Cortex of kidney (tissue), 1 donor: ENCODE data around the gene CLTRN.
"Not testable (repeated sequence)": the region's sequence is repeated elsewhere in the genome, so short reads cannot be mapped to it uniquely, and the experiment has no call there.

Experiments
- DNase-seq: peaks from one replicate; lab custom pipeline; 2025; lab: John Stamatoyannopoulos, UW

The CLTRN gene

DNA sequence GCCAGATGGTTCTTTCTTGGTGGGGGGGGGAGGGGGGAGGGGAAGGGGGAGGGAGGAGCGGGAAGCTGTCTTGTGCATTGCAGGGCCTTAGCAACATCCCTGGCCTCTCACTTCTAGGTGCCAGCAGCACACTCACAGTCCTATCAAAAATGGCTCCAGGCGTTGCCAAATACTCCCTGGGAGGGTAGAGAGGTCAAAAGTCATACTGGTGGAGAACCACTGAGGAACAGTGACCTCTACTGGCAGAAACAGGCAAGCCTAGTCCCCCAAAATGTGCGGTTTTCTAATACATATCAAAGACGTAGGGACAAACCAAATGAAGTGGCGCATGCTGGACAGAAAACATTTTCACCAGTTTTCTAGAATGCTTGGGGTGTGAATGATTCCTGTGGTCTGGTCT lies 17.1 kb downstream of the CLTRN start:
- DNase-seq = not testable (repeated sequence)

DNA sequence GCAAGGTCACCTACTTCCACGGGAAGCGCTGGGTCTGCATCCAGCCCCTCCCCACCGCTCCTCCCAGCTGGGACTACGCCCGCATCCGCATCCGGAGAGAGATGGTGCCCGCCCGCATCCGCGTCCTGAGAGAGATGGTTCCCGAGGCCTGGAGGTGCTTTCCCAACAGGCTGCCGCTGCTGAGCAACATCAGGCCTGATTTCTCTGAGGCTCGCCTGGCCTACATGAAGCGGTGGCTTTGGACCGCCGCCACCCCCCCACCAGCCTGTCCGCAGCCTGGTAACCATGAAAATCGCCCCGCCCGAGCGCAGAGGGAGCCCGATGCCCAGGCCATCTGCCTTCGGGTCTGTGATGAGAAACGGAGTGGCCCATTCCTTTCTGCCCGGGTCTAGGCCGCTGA lies 18.1 kb downstream of the CLTRN start:
- no peak for DNase-seq

- no peak for DNase-seq
These were observed 18.6 kb downstream of the CLTRN start for GRCh38 chrX:15646031-15646430.

- DNase-seq = no peak
These were observed 19.3 kb downstream of the CLTRN start for GRCh38 chrX:15645266-15645665.

DNA sequence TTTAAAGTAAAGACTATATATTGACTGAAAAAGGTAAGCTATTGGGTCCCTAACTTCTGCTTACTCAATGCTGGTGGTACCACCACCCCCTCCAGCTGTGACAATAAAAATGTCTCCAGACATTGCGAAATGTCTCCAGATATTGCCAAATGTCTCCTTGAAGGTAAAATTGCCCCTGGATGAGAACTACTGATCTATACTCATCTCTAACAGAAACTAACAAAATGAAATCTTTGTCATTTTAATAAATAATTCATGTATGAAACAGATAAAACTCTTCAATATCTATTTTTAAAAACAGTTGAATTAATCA lies 20.1 kb downstream of the CLTRN start:
- DNase-seq = no peak

DNA sequence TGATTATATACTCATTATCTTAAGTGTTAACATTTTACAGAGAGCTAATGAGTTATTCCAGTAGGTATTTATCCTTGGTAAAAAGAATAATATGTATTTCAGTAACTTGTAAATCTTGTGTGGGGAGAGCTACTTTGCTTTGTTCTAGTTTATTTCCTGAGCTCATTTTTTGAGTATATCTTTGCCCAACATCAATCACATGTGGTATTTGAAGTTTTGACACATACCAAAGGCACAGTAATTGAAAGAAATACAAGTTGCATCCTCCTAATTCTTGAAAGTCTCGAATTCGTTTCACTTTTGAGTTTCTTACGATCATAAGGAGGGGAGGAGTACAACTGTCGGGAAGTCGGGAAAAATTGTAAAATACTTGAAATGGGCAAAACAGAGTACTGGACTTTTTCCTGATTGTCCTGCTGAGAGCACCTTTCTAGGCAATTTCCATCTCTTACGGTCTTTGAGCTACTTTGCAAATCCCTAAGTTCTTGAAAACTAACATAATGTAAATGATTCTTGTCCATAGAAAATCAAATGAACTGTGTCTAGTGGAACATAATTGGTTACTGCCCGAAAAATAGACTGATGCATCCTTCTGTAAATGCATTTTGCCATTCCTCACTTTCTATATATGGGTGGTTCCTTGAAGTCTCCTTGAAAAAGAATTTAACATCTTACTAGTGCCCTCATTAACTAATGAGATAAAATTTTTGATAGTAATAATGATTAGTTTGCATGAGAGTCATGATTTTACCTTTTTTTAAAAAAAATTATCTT lies 20.6 kb downstream of the CLTRN start:
- no peak for DNase-seq

- no peak for DNase-seq
These were observed 33.0 kb downstream of the CLTRN start for GRCh38 chrX:15631637-15632036.

DNA sequence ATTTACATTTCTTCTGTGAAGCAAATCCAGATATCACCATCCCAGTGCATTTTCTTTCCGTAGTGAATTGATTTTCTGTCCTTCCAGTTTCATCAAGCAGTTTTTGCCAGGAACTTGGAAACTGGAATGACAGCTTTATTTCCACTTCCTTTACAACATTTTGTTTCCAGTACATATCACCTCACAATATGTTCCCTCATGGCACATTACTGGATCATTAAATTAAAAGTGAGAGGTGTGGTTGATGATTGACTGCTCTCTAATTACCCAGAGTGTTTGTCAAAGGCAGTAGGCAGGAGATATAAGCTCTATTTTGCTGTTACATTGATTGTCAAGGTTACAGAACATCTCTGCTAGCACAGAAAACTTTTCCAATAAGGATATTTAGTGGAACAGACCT lies 41.6 kb downstream of the CLTRN start:
- no peak for DNase-seq

- no peak for DNase-seq
These were observed 45.4 kb downstream of the CLTRN start for GRCh38 chrX:15619053-15619755.

- no peak for DNase-seq
These were observed 47.5 kb downstream of the CLTRN start for GRCh38 chrX:15617111-15617510.

GRCh38 chrX:15616531-15616930 lies 48.1 kb downstream of the CLTRN start:
- no peak for DNase-seq

DNA sequence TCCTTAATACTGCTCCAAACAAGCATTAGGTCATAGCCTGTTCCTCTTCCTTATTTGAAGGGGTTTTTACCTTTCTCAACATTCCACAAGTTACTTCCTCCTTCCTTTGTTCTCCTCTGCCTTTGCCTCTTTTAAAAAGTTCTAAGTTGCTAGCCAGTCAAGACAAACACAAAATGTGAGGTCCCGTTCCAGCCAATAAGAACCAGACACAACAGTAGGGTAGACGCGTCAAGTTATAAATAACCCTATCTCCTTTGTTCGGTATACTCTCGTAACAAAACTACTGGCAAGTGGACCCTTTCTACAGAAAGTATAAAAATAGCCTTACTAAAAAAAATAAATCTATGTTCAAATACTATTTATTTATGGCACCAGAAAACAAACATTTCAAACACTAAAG lies 57.5 kb downstream of the CLTRN start:
- DNase-seq = no peak

DNA sequence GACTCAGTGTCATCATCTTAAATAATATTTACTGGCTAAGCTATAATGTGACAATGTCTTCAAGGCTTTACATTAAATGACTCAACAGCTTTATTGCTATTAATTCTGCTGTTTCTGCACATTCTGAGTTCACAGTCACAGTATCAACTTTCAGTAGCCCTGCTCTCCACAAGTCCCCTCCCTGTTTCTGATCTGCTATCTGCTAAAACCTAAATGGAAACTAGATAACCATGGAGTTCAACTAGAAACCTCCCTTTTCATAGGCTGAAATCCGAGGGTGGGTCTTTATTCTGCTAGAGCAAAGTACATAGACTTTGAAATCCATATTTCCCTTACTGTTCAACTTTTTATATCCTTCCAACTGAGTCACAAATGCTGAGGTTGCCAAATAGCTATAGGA lies 58.5 kb downstream of the CLTRN start:
- no peak for DNase-seq

DNA sequence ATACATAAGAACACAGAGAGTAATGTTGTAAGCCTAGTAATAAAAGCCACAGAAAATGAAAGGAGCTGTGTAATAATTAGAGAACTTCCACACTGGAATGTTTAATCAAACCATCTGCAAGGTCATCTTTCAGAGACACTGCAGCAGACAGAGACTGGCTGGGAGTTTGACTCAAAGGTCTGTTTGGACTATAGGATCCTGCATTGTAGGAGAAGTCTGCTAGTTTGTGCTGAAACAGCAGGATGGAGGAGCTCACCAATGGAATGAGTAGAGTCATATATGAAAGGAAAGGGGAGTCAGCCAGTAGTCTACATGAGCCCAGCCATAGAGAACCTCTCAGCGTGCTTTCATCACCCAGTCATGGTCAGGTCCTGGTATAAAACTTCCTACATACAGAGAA lies 59.4 kb downstream of the CLTRN start:
- no peak for DNase-seq

GRCh38 chrX:15602761-15603160 lies 61.8 kb downstream of the CLTRN start:
- DNase-seq = no peak

DNA sequence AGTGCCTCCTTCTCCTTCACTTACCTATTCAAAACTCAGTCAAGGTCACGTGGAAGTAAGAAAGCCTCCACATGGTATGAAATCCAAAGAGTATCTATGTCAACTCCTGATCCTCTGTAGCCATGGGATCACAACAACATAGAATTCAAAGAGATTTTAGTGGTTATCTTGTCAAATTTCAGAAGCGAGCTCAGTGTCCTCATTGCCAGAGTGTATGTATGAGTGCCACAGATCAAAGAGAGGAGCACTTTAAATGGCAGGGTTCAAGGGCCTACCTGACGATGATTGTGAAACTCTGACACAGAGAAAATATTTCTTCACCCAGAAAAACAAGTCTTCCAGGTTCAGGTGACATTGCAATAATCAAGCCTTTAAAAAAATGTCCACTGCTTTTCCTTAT lies 62.7 kb downstream of the CLTRN start:
- no peak for DNase-seq

DNA sequence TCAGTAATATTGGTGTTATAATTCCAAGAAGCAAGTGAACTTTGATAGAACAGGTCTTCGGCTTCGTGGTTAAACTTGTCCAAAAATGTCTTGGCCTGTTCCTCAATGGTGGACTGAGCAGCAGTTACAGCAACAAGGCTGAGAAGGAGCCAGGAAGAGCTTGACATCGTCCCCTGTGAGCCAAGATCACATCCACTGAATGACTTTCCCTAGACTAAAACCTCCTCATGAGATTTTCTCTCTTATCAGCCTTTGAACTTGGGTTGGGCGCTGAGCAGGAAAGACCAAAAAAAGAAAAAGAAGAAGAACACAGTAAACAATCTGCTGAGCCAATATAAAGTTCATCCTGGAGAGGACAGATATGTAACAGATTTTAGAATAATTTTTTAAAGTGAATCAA lies 63.9 kb downstream of the CLTRN start, which contains the start of gene ACE2:
TSS of gene ACE2 (minus strand) at position 216 of the 400 bp plus-strand sequence. CDS start at position 167, 49 bp downstream.
- DNase-seq = no peak

DNA sequence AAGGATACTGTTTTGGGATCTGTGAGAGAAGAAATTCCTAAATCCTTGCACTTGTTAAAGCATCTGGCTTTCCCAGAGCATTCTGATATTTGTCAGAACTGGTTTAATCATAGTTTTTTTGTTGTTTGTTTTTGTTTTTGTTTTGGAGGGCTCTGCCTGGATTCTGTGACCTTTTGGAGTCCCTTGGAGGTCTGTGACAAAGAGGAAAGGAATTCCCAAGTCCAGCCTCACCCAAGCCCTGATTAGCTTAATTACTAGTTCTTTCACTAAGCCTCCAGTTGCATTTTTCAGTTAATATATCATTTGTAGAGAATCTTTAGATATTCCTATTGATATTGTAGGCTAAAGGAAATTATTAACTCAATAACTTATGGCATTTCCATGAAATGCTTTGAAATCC lies 64.6 kb downstream of the CLTRN start:
- DNase-seq = no peak

DNA sequence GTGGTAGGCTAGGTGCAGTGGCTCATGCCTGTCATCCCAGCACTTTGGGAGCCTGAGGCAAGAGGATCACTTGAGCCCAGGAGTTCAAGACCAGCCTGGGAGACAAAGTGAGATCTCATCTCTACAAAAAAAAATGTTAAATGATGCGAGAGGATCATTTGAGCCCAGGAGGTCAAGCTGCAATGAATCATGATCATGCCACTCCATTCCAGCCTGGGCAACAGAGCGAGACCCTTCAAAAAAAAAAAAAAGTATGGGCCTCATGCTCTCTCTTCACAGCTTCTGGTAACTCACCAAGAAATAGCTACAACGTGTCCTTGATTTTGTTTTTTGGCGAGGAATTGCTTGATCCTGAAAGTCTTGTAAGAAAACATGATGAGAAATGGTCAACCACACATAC lies 65.1 kb downstream of the CLTRN start:
- DNase-seq = no peak

- no peak for DNase-seq
These were observed 66.6 kb downstream of the CLTRN start for GRCh38 chrX:15598026-15598425.

GRCh38 chrX:15594371-15594770 lies 70.2 kb downstream of the CLTRN start:
- no peak for DNase-seq

- DNase-seq = no peak
These were observed 84.5 kb downstream of the CLTRN start for GRCh38 chrX:15579778-15580747.
